Stomach (tissue), 9 donors: ENCODE data around the gene AANAT. TPM values are rescaled to one million over a fixed set of nuclear protein-coding genes. Genes with fewer than 3 reads are reported as not detected.
"Not testable (repeated sequence)": the region's sequence is repeated elsewhere in the genome, so short reads cannot be mapped to it uniquely, and the experiment has no call there.

Experiments used
- DNase-seq, 2 donors: peaks; one replicate each; pipeline versions ENCODE4 v3.0.0 to v3.0.0-alpha.2; 2013 to 2019
- H3K27ac ChIP-seq, 5 donors: fragments of 200-600 bp in 4 of 5; sonication (generic) in 4 of 5; one replicate each; pipeline ENCODE4 v1.5.1; 2013 to 2019; ENCODE audit warnings: mild to moderate bottlenecking in 1 of 5, moderate library complexity in 1 of 5
- H3K27me3 ChIP-seq, 3 donors: fragments of 200-600 bp; sonication (generic); one replicate each; pipeline ENCODE4 v1.5.1; 2017 to 2019; ENCODE audit warnings: mixed run types in 1 of 3
- H3K36me3 ChIP-seq, 4 donors: fragments of 200-600 bp; sonication (generic); 1 replicate in 3 of 4; 2 replicates in 1 of 4; pipeline ENCODE4 v1.5.1; 2016 to 2019
- H3K4me1 ChIP-seq, 4 donors: fragments of 200-600 bp; sonication (generic); one replicate each; pipeline ENCODE4 v1.5.1; 2016 to 2019
- H3K4me3 ChIP-seq, 4 donors: fragments of 200-600 bp; sonication (generic) in 3 of 4; one replicate each; pipeline ENCODE4 v1.5.1; 2016 to 2019; ENCODE audit warnings: mild to moderate bottlenecking in 1 of 4
- H3K9me3 ChIP-seq, 4 donors: fragments of 200-600 bp; sonication (generic); one replicate each; pipeline ENCODE4 v1.5.1; 2016 to 2019
- CTCF ChIP-seq, 7 experiments: fragments of 450-650 bp in 4 of 7; fragments of 200-600 bp in 3 of 7; sonication (generic) in 3 of 7; IDR thresholded peaks; one replicate each; pipeline ENCODE4 v1.5.1; 2016 to 2019; ENCODE audit warnings: antibody characterized with exemption in 7 of 7, control low read depth in 2 of 7, mild to moderate bottlenecking in 1 of 7
- EP300 ChIP-seq: sonication (generic); formaldehyde crosslinking; IDR thresholded peaks from one replicate; pipeline ENCODE4 v1.6.1; 2017; ENCODE audit warnings: antibody characterized with exemption
- POLR2A ChIP-seq, 4 donors: fragments of 450-650 bp; IDR thresholded peaks; one replicate each; pipeline ENCODE4 v1.6.1; 2016; ENCODE audit warnings: antibody characterized with exemption in 4 of 4, control low read depth in 2 of 4, mild to moderate bottlenecking in 1 of 4, moderate library complexity in 1 of 4
- POLR2AphosphoS5 ChIP-seq, 3 donors: sonication (generic); formaldehyde crosslinking; IDR thresholded peaks; one replicate each; pipeline ENCODE4 v1.6.1; 2016; ENCODE audit warnings: antibody characterized with exemption in 3 of 3
- WGBS, 5 donors: extraction: QIAGEN DNeasy Blood & Tissue Kit in 3 of 5; methylation state at CpG; one replicate each; pipeline versions ENCODE4 v1.1.5 to v1.1.7; 2013 to 2018; 5-methylcytosine and 5-hydroxymethylcytosine counted together
- intact Hi-C: fragments of 100-400 bp; cut with DNase I; formaldehyde crosslinking; loops from one replicate; pipeline ENCODE4 v1.15.1; 2023; ENCODE audit warnings: low total_unique reads
- polyA plus RNA-seq, 3 donors: library from polyadenylated mRNA; stranded (reverse); fragments of 200-250 nt; gene quantifications; one replicate each; pipeline ENCODE4 v1.2.3, GENCODE V29; 2013
- total RNA-seq, 5 donors: library from RNA; depleted of rRNA; stranded (reverse); fragments of >200 nt; gene quantifications; one replicate each; pipeline versions ENCODE4 v1.1.0 to v1.2.3, GENCODE V29; 2014 to 2016
- donor health status: healthy with polysubstance abuse.
- donor health status: Bipolar disorder and iron deficiency.
- donor health status: healthy.

The AANAT gene
- total and polyA plus RNA-seq, 8 donors: 0.44 TPM; not detected in 7

GRCh38 chr17:76504117-76504516, 36.7 kb downstream of the AANAT start:
- Histone ChIP-seq H3K9me3 (no peaks in the 10 kb centered on the region), H3K36me3 (no peaks in the 10 kb centered on the region), H3K4me1 (peaks cover 26 to 40% (median 37%) of the 10 kb centered on the region in 4 donors), H3K27me3 (peaks cover 0 to 14% (median 0%) of the 10 kb centered on the region in 3 donors), H3K27ac (no peak overlapping the region), H3K4me3 (no peak overlapping the region)
- TF ChIP-seq POLR2AphosphoS5 (IDR thresholded peaks at IDR 0.05) (no peak), POLR2A (IDR thresholded peaks at IDR 0.05) (no peak), EP300 (no peak), CTCF (IDR thresholded peaks at IDR 0.05) (no peak)
- DNase-seq: no peak
- intact Hi-C loops: no loop called here
- 66 to 87% (median 80%) methylated on average over 7 of the region's 7 CpGs for WGBS, 5 donors

- Histone ChIP-seq H3K4me1 (peaks cover 8 to 30% (median 15%) of the 10 kb centered on the region in 4 donors), H3K4me3 (no peak overlapping the region), H3K36me3 (no peaks in the 10 kb centered on the region), H3K27me3 (peaks cover 0 to 14% (median 0%) of the 10 kb centered on the region in 3 donors), H3K9me3 (no peaks in the 10 kb centered on the region), H3K27ac (no peak overlapping the region)
- TF ChIP-seq POLR2AphosphoS5 (IDR thresholded peaks at IDR 0.05) (peak in 1 of 3 donors; percentile 63), CTCF (IDR thresholded peaks at IDR 0.05) (peak in 6 of 7 experiments; percentile 13 to 98 (median 96)), POLR2A (IDR thresholded peaks at IDR 0.05) (no peak)
- WGBS, 5 donors: 20 to 29% (median 26%) methylated on average over 21 to 24 of the region's 24 CpGs
- intact Hi-C loops: loop anchor here (2.0 kb wide), 1 partner anchor 40 kb away; the partner anchor contains the start of gene AANAT
- DNase-seq: peak; percentile 90 to 93
Observed at GRCh38 chr17:76506408-76507345, 39.3 kb downstream of the AANAT start.

- intact Hi-C loops, H3K27ac ChIP-seq, H3K9me3 ChIP-seq, H3K36me3 ChIP-seq, DNase-seq, H3K4me3 ChIP-seq: not testable (repeated sequence)
- Histone ChIP-seq H3K4me1 (peaks cover 0 to 26% (median 3%) of the 10 kb centered on the region in 4 donors), H3K27me3 (peaks cover 0 to 14% (median 0%) of the 10 kb centered on the region in 3 donors)
- 68 to 77% (median 74%) methylated on average over 14 of the region's 14 CpGs for WGBS, 5 donors
Observed at GRCh38 chr17:76508472-76509063, 41.2 kb downstream of the AANAT start.

GRCh38 chr17:76510831-76511244, 43.4 kb downstream of the AANAT start:
- peaks cover 0 to 35% (median 4%) of the 10 kb centered on the region in 4 donors for H3K4me1 ChIP-seq
- WGBS, 5 donors: 16 to 33% (median 19%) methylated on average over 9 of the region's 9 CpGs
- no peak for TF ChIP-seq EP300
- TF ChIP-seq POLR2AphosphoS5 (IDR thresholded peaks at IDR 0.05): no peak
- TF ChIP-seq POLR2A (IDR thresholded peaks at IDR 0.05): no peak
- no peak overlapping the region for H3K4me3 ChIP-seq
- DNase-seq: peak in 1 of 2 donors; percentile 34
- H3K27ac ChIP-seq: no peak overlapping the region
- H3K9me3 ChIP-seq: no peaks in the 10 kb centered on the region
- peaks cover 0 to 14% (median 0%) of the 10 kb centered on the region in 3 donors for H3K27me3 ChIP-seq
- intact Hi-C loops: no loop called here
- no peaks in the 10 kb centered on the region for H3K36me3 ChIP-seq

GRCh38 chr17:76511668-76512365, 44.4 kb downstream of the AANAT start:
- H3K36me3 ChIP-seq: no peaks in the 10 kb centered on the region
- no peak overlapping the region for H3K4me3 ChIP-seq
- 76 to 85% (median 84%) methylated on average over 11 to 13 of the region's 13 CpGs for WGBS, 5 donors
- intact Hi-C loops: no loop called here
- no peaks in the 10 kb centered on the region for H3K9me3 ChIP-seq
- no peak overlapping the region for H3K27ac ChIP-seq
- peaks cover 0 to 28% (median 9%) of the 10 kb centered on the region in 4 donors for H3K4me1 ChIP-seq
- TF ChIP-seq POLR2AphosphoS5 (IDR thresholded peaks at IDR 0.05) (no peak), EP300 (no peak), CTCF (IDR thresholded peaks at IDR 0.05) (no peak), POLR2A (IDR thresholded peaks at IDR 0.05) (no peak)
- DNase-seq: no peak
- H3K27me3 ChIP-seq: peaks cover 0 to 10% (median 0%) of the 10 kb centered on the region in 3 donors
